Smooth muscle cell (in vitro differentiated cells): Measurements from ENCODE around the gene TGM6. TPM values are rescaled to one million over a fixed set of nuclear protein-coding genes. Genes with fewer than 3 reads are reported as not detected.
A peak's percentile ranks its signal among the peaks of the same experiment; 100 is the strongest.

Experiments
- DNase-seq: peaks from one replicate; lab custom pipeline; 2025; ENCODE audit not compliant: unreplicated experiment; lab: John Stamatoyannopoulos, UW
- H2AFZ ChIP-seq: fragments of 200-600 bp; sonication (generic); 2 replicates; pipeline ENCODE4 v1.6.0; 2016; ENCODE audit warnings: antibody characterized with exemption, low read depth, mild to moderate bottlenecking
- H3F3A ChIP-seq: fragments of 200-600 bp; sonication (generic); 2 replicates; pipeline ENCODE4 v1.6.0; 2017; ENCODE audit warnings: antibody characterized with exemption, low read depth
- H3K27ac ChIP-seq: fragments of 200-600 bp; sonication (generic); 2 replicates; pipeline ENCODE4 v1.5.1; 2016; ENCODE audit warnings: low read depth, mild to moderate bottlenecking
- H3K27me3 ChIP-seq: fragments of 200-600 bp; sonication (generic); 2 replicates; pipeline ENCODE4 v1.6.1; 2016; ENCODE audit warnings: low read depth, mild to moderate bottlenecking
- H3K36me3 ChIP-seq: fragments of 200-600 bp; sonication (generic); 2 replicates; pipeline ENCODE4 v1.5.1; 2016; ENCODE audit warnings: low read depth
- H3K4me1 ChIP-seq: fragments of 200-600 bp; sonication (generic); 2 replicates; pipeline ENCODE4 v1.5.1; 2016; ENCODE audit warnings: low read depth
- H3K4me2 ChIP-seq: fragments of 200-600 bp; sonication (generic); 2 replicates; pipeline ENCODE4 v1.6.0; 2016; ENCODE audit warnings: mild to moderate bottlenecking
- H3K4me3 ChIP-seq: fragments of 200-600 bp; sonication (generic); 2 replicates; pipeline ENCODE4 v1.5.1; 2016; ENCODE audit warnings: mild to moderate bottlenecking
- H3K79me2 ChIP-seq: fragments of 200-600 bp; sonication (generic); 2 replicates; pipeline ENCODE4 v1.6.0; 2016; ENCODE audit warnings: low read depth, mild to moderate bottlenecking
- H3K9ac ChIP-seq: fragments of 200-600 bp; sonication (generic); 2 replicates; pipeline ENCODE4 v1.6.0; 2016; ENCODE audit warnings: low read depth
- H3K9me3 ChIP-seq: fragments of 200-600 bp; sonication (generic); replicated peaks from 2 replicates; pipeline ENCODE4 v1.5.1; 2016; ENCODE audit warnings: low read depth
- H4K20me1 ChIP-seq: fragments of 200-600 bp; sonication (generic); 2 replicates; pipeline ENCODE4 v1.6.0; 2016; ENCODE audit warnings: low read depth
- CTCF ChIP-seq: fragments of 200-600 bp; sonication (generic); IDR thresholded peaks from 2 replicates; pipeline ENCODE4 v1.5.1; 2017; ENCODE audit warnings: borderline replicate concordance, mild to moderate bottlenecking, antibody characterized with exemption; ENCODE audit not compliant: insufficient read depth, poor library complexity, severe bottlenecking
- WGBS: methylation state at CpG from one replicate; pipeline ENCODE4 v1.1.7; 2016; ENCODE audit warnings: low lambda C conversion rate; 5-methylcytosine and 5-hydroxymethylcytosine counted together
- polyA plus RNA-seq: library from polyadenylated mRNA; unstranded; fragments of >200 nt; fragmentation: Nextera tagmentation; extraction: Ambion mirVana; gene quantifications from 2 replicates; pipeline ENCODE4 v1.2.1, GENCODE V29; 2016
- total RNA-seq: library from RNA; depleted of rRNA; stranded (reverse); fragments of >200 nt; gene quantifications from 2 replicates; pipeline ENCODE4 v1.2.3, GENCODE V29; 2014

TGM6 gene
- total and polyA plus RNA-seq, 2 experiments from 2014 or later = not detected

- H3K9ac ChIP-seq = no peak overlapping the region
- H3K4me2 ChIP-seq = no peak overlapping the region
- no peaks in the 10 kb centered on the region for H4K20me1 ChIP-seq
- H3K4me1 ChIP-seq = peaks cover 3% of the 10 kb centered on the region
- TF ChIP-seq CTCF = no peak
- no peak overlapping the region for H3K27ac ChIP-seq
- no peaks in the 10 kb centered on the region for H3K27me3 ChIP-seq
- no peaks in the 10 kb centered on the region for H3K36me3 ChIP-seq
- no peaks in the 10 kb centered on the region for H3K9me3 ChIP-seq
- H3F3A ChIP-seq = peaks cover 4% of the 10 kb centered on the region
- WGBS = 84% methylated on average over 7 of the region's 7 CpGs
- no peak for DNase-seq
- no peak overlapping the region for H2AFZ ChIP-seq
- no peaks in the 10 kb centered on the region for H3K79me2 ChIP-seq
- H3K4me3 ChIP-seq = no peak overlapping the region
These were observed 602 bp downstream of the TGM6 start for GRCh38 chr20:2381303-2381702.

- WGBS = 83% methylated on average over 2 of the region's 2 CpGs
- no peaks in the 10 kb centered on the region for H3K79me2 ChIP-seq
- no peak overlapping the region for H2AFZ ChIP-seq
- no peaks in the 10 kb centered on the region for H3K27me3 ChIP-seq
- no peak for DNase-seq
- no peak overlapping the region for H3K27ac ChIP-seq
- H3K36me3 ChIP-seq = no peaks in the 10 kb centered on the region
- H3F3A ChIP-seq = peaks cover 12% of the 10 kb centered on the region
- no peaks in the 10 kb centered on the region for H3K9me3 ChIP-seq
- peaks cover 3% of the 10 kb centered on the region for H3K4me1 ChIP-seq
- no peak overlapping the region for H3K4me2 ChIP-seq
- H3K4me3 ChIP-seq = no peak overlapping the region
- TF ChIP-seq CTCF = no peak
- no peaks in the 10 kb centered on the region for H4K20me1 ChIP-seq
- no peak overlapping the region for H3K9ac ChIP-seq
These were observed 2.1 kb downstream of the TGM6 start for GRCh38 chr20:2382833-2383232.

GRCh38 chr20:2385026-2385425 is 4.3 kb downstream of the TGM6 start:
- H3K9ac ChIP-seq = no peak overlapping the region
- H3K27ac ChIP-seq = peak overlapping the region; percentile 91
- TF ChIP-seq CTCF = no peak

GRCh38 chr20:2385496-2385895 is 4.8 kb downstream of the TGM6 start:
- Histone ChIP-seq H3F3A (peaks cover 14% of the 10 kb centered on the region), H3K36me3 (no peaks in the 10 kb centered on the region), H3K27ac (peak overlapping the region; percentile 91), H3K9me3 (no peaks in the 10 kb centered on the region), H3K4me2 (peak overlapping the region; percentile 28), H3K4me3 (no peak overlapping the region), H3K4me1 (peaks cover 3% of the 10 kb centered on the region), H4K20me1 (no peaks in the 10 kb centered on the region), H2AFZ (no peak overlapping the region), H3K27me3 (no peaks in the 10 kb centered on the region), H3K9ac (peak overlapping the region; percentile 13), H3K79me2 (no peaks in the 10 kb centered on the region)
- 8% methylated on average over 6 of the region's 6 CpGs for WGBS
- TF ChIP-seq CTCF = no peak
- no peak for DNase-seq

More at GRCh38 chr20:2385026-2385425, 4.3 kb downstream of the TGM6 start:
- Histone ChIP-seq H2AFZ (no peak overlapping the region), H3K4me1 (peaks cover 3% of the 10 kb centered on the region), H3K27me3 (no peaks in the 10 kb centered on the region), H3K4me3 (no peak overlapping the region), H4K20me1 (no peaks in the 10 kb centered on the region), H3F3A (peaks cover 14% of the 10 kb centered on the region), H3K79me2 (no peaks in the 10 kb centered on the region), H3K4me2 (peak overlapping the region; percentile 28), H3K9me3 (no peaks in the 10 kb centered on the region), H3K36me3 (no peaks in the 10 kb centered on the region)
- WGBS = 13% methylated on average over 5 of the region's 5 CpGs
- no peak for DNase-seq
